HCT116 (cell line): Measurements from ENCODE around the gene GNG13. TPM values are rescaled to one million over a fixed set of nuclear protein-coding genes. Genes with fewer than 3 reads are reported as not detected.

Experiments
- ATAC-seq: fragments of 200-7000 bp; cut with Tn5 transposase; 2 replicates; pipeline ENCODE4 v1.9.1; 2020; ENCODE audit warnings: mild to moderate bottlenecking, moderate library complexity
- BruUV-seq: library from RNA; stranded (reverse); fragments of 400-500 nt; replicated peaks from 2 replicates; lab custom pipeline; 2021; lab: Mats Ljungman, UMichigan
- CTCF ChIA-PET: fragments of 300-600 bp; sonication (Branson Sonifier 250); formaldehyde crosslinking; loops from one replicate; lab custom pipeline; 2021; ENCODE audit warnings: antibody characterized with exemption; lab: Charles Lee
- POLR2A ChIA-PET: fragments of 300-600, 350-600 bp; sonication (Branson Sonifier 250); formaldehyde crosslinking; loops from one replicate; lab custom pipeline; 2021; ENCODE audit warnings: antibody characterized with exemption; lab: Charles Lee
- RAD21 ChIA-PET, 2 experiments: fragments of 300-600 bp; sonication (Branson Sonifier 250); formaldehyde crosslinking; loops; one replicate each; lab custom pipeline; 2023; ENCODE audit warnings: low total read pairs in 2 of 2; ENCODE audit not compliant: uncharacterized antibody in 2 of 2, unreplicated experiment in 2 of 2, low non-redundant PET in 1 of 2; lab: Charles Lee
- DNase-seq: peaks from one replicate; pipeline ENCODE4 v3.0.0-alpha.2; 2010; ENCODE audit warnings: low read depth, low spot score
- H2AFZ ChIP-seq: fragments of 200-600 bp; shearing (Covaris generic), sonication (generic); 2 replicates; pipeline ENCODE4 v1.6.1; 2017; ENCODE audit warnings: low read depth, mixed run types, mixed read lengths, antibody characterized with exemption, low read length; ENCODE audit not compliant: poor library complexity, severe bottlenecking
- H3K27ac ChIP-seq: 2 replicates; pipeline ENCODE4 v1.5.1; 2012; ENCODE audit warnings: low read depth, low read length
- H3K27me3 ChIP-seq: fragments of 200-600 bp; sonication (generic); 2 replicates; pipeline ENCODE4 v1.6.1; 2016; ENCODE audit warnings: mixed run types, low read length, mixed read lengths; ENCODE audit not compliant: insufficient read depth
- H3K36me3 ChIP-seq, 2 experiments: fragments of 200-500 bp in 1 of 2; fragments of 200-600 bp in 1 of 2; sonication (Bioruptor generic) in 1 of 2; sonication (generic) in 1 of 2; 2 replicates each; pipeline versions ENCODE4 v1.5.1 to v1.6.1; 2014 to 2016; ENCODE audit warnings: low read length in 2 of 2, inconsistent platforms in 1 of 2, mixed read lengths in 1 of 2, mixed run types in 1 of 2; ENCODE audit not compliant: insufficient read depth in 2 of 2, control insufficient read depth in 1 of 2
- H3K4me1 ChIP-seq, 2 experiments: fragments of 200-600 bp in 1 of 2; sonication (generic) in 1 of 2; 2 replicates each; pipeline versions ENCODE4 v1.5.1 to v1.6.1; 2012 to 2017; ENCODE audit warnings: low read length in 2 of 2, inconsistent platforms in 1 of 2, mild to moderate bottlenecking in 1 of 2, mixed read lengths in 1 of 2, mixed run types in 1 of 2, moderate library complexity in 1 of 2; ENCODE audit not compliant: insufficient read depth in 2 of 2, control insufficient read depth in 1 of 2
- H3K4me2 ChIP-seq: fragments of 200-600 bp; sonication (generic); 2 replicates; pipeline ENCODE4 v1.6.1; 2017; ENCODE audit warnings: mixed run types, low read length, mixed read lengths
- H3K4me3 ChIP-seq, 2 experiments: fragments of 200-600 bp in 1 of 2; sonication (generic) in 1 of 2; replicated peaks in 1 of 2; 2 replicates each; pipeline ENCODE4 v1.5.1; 2011 to 2016; ENCODE audit warnings: low read length in 2 of 2, control low read depth in 1 of 2, low read depth in 1 of 2, mild to moderate bottlenecking in 1 of 2, mixed read lengths in 1 of 2, mixed run types in 1 of 2
- H3K79me2 ChIP-seq: fragments of 200-600 bp; sonication (generic); 2 replicates; pipeline ENCODE4 v1.6.1; 2017; ENCODE audit warnings: mild to moderate bottlenecking, mixed run types, low read length, moderate library complexity, mixed read lengths; ENCODE audit not compliant: insufficient read depth
- H3K9ac ChIP-seq: fragments of 200-600 bp; sonication (generic); 2 replicates; pipeline ENCODE4 v1.6.1; 2016; ENCODE audit warnings: low read length, mixed read lengths
- H3K9me2 ChIP-seq: fragments of 200-600 bp; sonication (generic), shearing (Covaris generic); 2 replicates; pipeline ENCODE4 v1.6.1; 2017; ENCODE audit warnings: mixed run types, mild to moderate bottlenecking, moderate library complexity; ENCODE audit not compliant: insufficient read depth
- H3K9me3 ChIP-seq, 2 experiments: fragments of 200-500 bp in 1 of 2; fragments of 200-600 bp in 1 of 2; sonication (Bioruptor generic) in 1 of 2; sonication (generic) in 1 of 2; 2 replicates each; pipeline ENCODE4 v1.6.1; 2014 to 2017; ENCODE audit warnings: low read length in 2 of 2, mixed read lengths in 2 of 2, inconsistent platforms in 1 of 2, low read depth in 1 of 2, mild to moderate bottlenecking in 1 of 2, mixed run types in 1 of 2, moderate library complexity in 1 of 2; ENCODE audit not compliant: control insufficient read depth in 1 of 2, insufficient read depth in 1 of 2
- H4K20me1 ChIP-seq: fragments of 200-600 bp; sonication (generic), shearing (Covaris generic); 2 replicates; pipeline ENCODE4 v1.6.1; 2017; ENCODE audit warnings: mixed run types, mild to moderate bottlenecking, moderate library complexity; ENCODE audit not compliant: insufficient read depth
- CBX3 ChIP-seq: IDR thresholded peaks from 2 replicates; pipeline ENCODE4 v1.6.1; 2012; ENCODE audit warnings: low read depth
- CEBPB ChIP-seq: IDR thresholded peaks from 2 replicates; pipeline ENCODE4 v1.6.1; 2012; ENCODE audit warnings: low read depth
- EGR1 ChIP-seq: IDR thresholded peaks from 2 replicates; pipeline ENCODE4 v1.6.1; 2012; ENCODE audit warnings: low read depth
- ELF1 ChIP-seq: IDR thresholded peaks from 2 replicates; pipeline ENCODE4 v1.6.1; 2012; ENCODE audit warnings: low read depth, borderline replicate concordance
- EZH2 ChIP-seq: fragments of 200-600 bp; sonication (generic); IDR thresholded peaks from 2 replicates; pipeline ENCODE4 v1.6.1; 2017; ENCODE audit warnings: antibody characterized with exemption, mixed run types
- EZH2phosphoT487 ChIP-seq: fragments of 200-600 bp; IDR thresholded peaks from 2 replicates; pipeline ENCODE4 v1.6.1; 2018; ENCODE audit warnings: antibody characterized with exemption, borderline replicate concordance
- FOSL1 ChIP-seq: IDR thresholded peaks from 2 replicates; pipeline ENCODE4 v1.6.1; 2012; ENCODE audit warnings: low read depth
- JUND ChIP-seq: IDR thresholded peaks from 2 replicates; pipeline ENCODE4 v1.6.1; 2012
- POLR2A ChIP-seq: IDR thresholded peaks from 2 replicates; pipeline ENCODE4 v1.7.0; 2011; ENCODE audit warnings: borderline replicate concordance; ENCODE audit not compliant: insufficient read depth, insufficient read length; ENCODE audit errors: extremely low read depth
- POLR2AphosphoS5 ChIP-seq: IDR thresholded peaks from 2 replicates; pipeline ENCODE4 v1.6.1; 2011; ENCODE audit warnings: mild to moderate bottlenecking, low read depth, low read length, moderate library complexity
- RAD21 ChIP-seq: IDR thresholded peaks from 2 replicates; pipeline ENCODE4 v1.6.1; 2012; ENCODE audit warnings: low read depth, mild to moderate bottlenecking
- SIN3A ChIP-seq: IDR thresholded peaks from 2 replicates; pipeline ENCODE4 v1.6.1; 2012; ENCODE audit warnings: low read depth
- SP1 ChIP-seq: IDR thresholded peaks from 2 replicates; pipeline ENCODE4 v1.6.1; 2012; ENCODE audit warnings: low read depth
- YY1 ChIP-seq: IDR thresholded peaks from 2 replicates; pipeline ENCODE4 v1.6.1; 2011; ENCODE audit warnings: low read length, low read depth, moderate library complexity, mild to moderate bottlenecking; ENCODE audit not compliant: insufficient replicate concordance; ENCODE audit errors: extremely low read depth
- ZFX ChIP-seq: fragments of 450-650 bp; IDR thresholded peaks from 2 replicates; pipeline ENCODE4 v1.6.1; 2017
- ZNF274 ChIP-seq: fragments of 200-500 bp; sonication (Bioruptor generic); IDR thresholded peaks from 2 replicates; pipeline ENCODE4 v1.6.1; 2014; ENCODE audit warnings: mild to moderate bottlenecking, low read depth, low read length, inconsistent platforms
- intact Hi-C: fragments of 100-400 bp; cut with micrococcal nuclease; formaldehyde crosslinking; loops from 2 replicates; pipeline ENCODE4 v1.10.0; 2022
- total RNA-seq: library from RNA; stranded (reverse); gene quantifications from one replicate; pipeline ENCODE4 v1.2.1, GENCODE V29; 2021; ENCODE audit not compliant: unreplicated experiment
- TF ChIP-seq, protein P1 (sequence below), 3 experiments: fragments of 200-600 bp in 1 of 3; sonication (generic) in 1 of 3; IDR thresholded peaks in 2 of 3; conservative IDR thresholded peaks in 1 of 3; 2 replicates each; pipeline ENCODE4 v1.5.1; 2012 to 2017; ENCODE audit warnings: low read depth in 2 of 3, low read length in 2 of 3, antibody characterized with exemption in 1 of 3, borderline replicate concordance in 1 of 3, control low read depth in 1 of 3, mild to moderate bottlenecking in 1 of 3, mixed read lengths in 1 of 3, mixed run types in 1 of 3, moderate library complexity in 1 of 3; ENCODE audit not compliant: insufficient read depth in 1 of 3
- TF ChIP-seq, protein P2 (sequence below): IDR thresholded peaks from 2 replicates; pipeline ENCODE4 v1.6.1; 2011; ENCODE audit warnings: mild to moderate bottlenecking, low read length, moderate library complexity; ENCODE audit not compliant: insufficient replicate concordance; ENCODE audit errors: extremely low read depth
- TF ChIP-seq, protein P3 (sequence below): IDR thresholded peaks from 2 replicates; pipeline ENCODE4 v1.6.1; 2012; ENCODE audit warnings: low read depth
- TF ChIP-seq, protein P4 (sequence below): IDR thresholded peaks from 2 replicates; pipeline ENCODE4 v1.6.1; 2012

The GNG13 gene
- total RNA-seq, 1 experiment from 2014 or later, result not detected

DNA sequence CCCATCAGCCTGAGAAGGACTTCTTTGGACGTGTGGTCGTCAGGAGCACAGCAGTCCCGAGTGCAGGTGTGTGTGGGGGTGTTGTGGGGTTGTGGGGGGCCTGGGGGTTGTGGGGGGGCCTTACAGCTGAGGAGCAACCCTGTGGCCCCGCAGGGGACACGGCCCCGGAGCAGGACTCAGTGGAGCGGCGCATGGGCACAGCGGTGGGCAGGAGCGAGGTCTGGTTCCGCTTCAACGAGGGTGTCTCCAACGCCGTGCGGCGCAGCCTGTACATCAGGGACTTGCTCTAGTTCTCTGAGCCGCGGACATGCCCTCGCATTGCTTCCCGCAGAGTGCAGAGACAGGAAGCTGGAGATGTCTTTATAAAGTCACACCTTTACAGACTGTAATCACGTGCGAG lies 2.8 kb downstream of the GNG13 start:
- no peak overlapping the region for H2AFZ ChIP-seq
- no peak for ATAC-seq
- H3K4me3 ChIP-seq, result no peak overlapping the region
- 0 out of 2 replicates have a peak, but pooled peaks cover 2% of the 10 kb centered on the region for H3K79me2 ChIP-seq
- H3K9ac ChIP-seq, result no peak overlapping the region
- no peaks in the 10 kb centered on the region for H3K36me3 ChIP-seq
- TF ChIP-seq, protein P1, sequence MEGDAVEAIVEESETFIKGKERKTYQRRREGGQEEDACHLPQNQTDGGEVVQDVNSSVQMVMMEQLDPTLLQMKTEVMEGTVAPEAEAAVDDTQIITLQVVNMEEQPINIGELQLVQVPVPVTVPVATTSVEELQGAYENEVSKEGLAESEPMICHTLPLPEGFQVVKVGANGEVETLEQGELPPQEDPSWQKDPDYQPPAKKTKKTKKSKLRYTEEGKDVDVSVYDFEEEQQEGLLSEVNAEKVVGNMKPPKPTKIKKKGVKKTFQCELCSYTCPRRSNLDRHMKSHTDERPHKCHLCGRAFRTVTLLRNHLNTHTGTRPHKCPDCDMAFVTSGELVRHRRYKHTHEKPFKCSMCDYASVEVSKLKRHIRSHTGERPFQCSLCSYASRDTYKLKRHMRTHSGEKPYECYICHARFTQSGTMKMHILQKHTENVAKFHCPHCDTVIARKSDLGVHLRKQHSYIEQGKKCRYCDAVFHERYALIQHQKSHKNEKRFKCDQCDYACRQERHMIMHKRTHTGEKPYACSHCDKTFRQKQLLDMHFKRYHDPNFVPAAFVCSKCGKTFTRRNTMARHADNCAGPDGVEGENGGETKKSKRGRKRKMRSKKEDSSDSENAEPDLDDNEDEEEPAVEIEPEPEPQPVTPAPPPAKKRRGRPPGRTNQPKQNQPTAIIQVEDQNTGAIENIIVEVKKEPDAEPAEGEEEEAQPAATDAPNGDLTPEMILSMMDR (IDR thresholded peaks at IDR 0.05 in 2 of 3, conservative IDR thresholded peaks at IDR 0.05 in 1 of 3; ENCODE audit: borderline replicate concordance in 1 of 3, insufficient read depth in 1 of 3, low read depth in 2 of 3, low read length in 2 of 3), result no peak
- TF ChIP-seq ZFX (no peak), EZH2phosphoT487 (no peak), POLR2AphosphoS5 (no peak), CBX3 (no peak), EZH2 (no peak), SP1 (no peak), EGR1 (no peak), ZNF274 (no peak), ELF1 (no peak), CEBPB (no peak), SIN3A (no peak), YY1 (no peak), RAD21 (no peak), POLR2A (no peak), FOSL1 (no peak), JUND (no peak)
- TF ChIP-seq, protein P2, sequence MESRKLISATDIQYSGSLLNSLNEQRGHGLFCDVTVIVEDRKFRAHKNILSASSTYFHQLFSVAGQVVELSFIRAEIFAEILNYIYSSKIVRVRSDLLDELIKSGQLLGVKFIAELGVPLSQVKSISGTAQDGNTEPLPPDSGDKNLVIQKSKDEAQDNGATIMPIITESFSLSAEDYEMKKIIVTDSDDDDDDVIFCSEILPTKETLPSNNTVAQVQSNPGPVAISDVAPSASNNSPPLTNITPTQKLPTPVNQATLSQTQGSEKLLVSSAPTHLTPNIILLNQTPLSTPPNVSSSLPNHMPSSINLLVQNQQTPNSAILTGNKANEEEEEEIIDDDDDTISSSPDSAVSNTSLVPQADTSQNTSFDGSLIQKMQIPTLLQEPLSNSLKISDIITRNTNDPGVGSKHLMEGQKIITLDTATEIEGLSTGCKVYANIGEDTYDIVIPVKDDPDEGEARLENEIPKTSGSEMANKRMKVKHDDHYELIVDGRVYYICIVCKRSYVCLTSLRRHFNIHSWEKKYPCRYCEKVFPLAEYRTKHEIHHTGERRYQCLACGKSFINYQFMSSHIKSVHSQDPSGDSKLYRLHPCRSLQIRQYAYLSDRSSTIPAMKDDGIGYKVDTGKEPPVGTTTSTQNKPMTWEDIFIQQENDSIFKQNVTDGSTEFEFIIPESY, result no peak
- TF ChIP-seq, protein P3, sequence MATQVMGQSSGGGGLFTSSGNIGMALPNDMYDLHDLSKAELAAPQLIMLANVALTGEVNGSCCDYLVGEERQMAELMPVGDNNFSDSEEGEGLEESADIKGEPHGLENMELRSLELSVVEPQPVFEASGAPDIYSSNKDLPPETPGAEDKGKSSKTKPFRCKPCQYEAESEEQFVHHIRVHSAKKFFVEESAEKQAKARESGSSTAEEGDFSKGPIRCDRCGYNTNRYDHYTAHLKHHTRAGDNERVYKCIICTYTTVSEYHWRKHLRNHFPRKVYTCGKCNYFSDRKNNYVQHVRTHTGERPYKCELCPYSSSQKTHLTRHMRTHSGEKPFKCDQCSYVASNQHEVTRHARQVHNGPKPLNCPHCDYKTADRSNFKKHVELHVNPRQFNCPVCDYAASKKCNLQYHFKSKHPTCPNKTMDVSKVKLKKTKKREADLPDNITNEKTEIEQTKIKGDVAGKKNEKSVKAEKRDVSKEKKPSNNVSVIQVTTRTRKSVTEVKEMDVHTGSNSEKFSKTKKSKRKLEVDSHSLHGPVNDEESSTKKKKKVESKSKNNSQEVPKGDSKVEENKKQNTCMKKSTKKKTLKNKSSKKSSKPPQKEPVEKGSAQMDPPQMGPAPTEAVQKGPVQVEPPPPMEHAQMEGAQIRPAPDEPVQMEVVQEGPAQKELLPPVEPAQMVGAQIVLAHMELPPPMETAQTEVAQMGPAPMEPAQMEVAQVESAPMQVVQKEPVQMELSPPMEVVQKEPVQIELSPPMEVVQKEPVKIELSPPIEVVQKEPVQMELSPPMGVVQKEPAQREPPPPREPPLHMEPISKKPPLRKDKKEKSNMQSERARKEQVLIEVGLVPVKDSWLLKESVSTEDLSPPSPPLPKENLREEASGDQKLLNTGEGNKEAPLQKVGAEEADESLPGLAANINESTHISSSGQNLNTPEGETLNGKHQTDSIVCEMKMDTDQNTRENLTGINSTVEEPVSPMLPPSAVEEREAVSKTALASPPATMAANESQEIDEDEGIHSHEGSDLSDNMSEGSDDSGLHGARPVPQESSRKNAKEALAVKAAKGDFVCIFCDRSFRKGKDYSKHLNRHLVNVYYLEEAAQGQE, result no peak
- TF ChIP-seq, protein P4, sequence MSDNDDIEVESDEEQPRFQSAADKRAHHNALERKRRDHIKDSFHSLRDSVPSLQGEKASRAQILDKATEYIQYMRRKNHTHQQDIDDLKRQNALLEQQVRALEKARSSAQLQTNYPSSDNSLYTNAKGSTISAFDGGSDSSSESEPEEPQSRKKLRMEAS, result no peak
- TF ChIP-seq, all 23 proteins: peak for 0
- ChIA-PET RAD21 (no interaction called here), POLR2A (no interaction called here), CTCF (no interaction called here)
- peaks cover 17 to 52% of the 10 kb centered on the region in 2 experiments for H3K4me1 ChIP-seq
- DNase-seq, result no peak
- no TSS peak for BruUV-seq
- intact Hi-C loops, result no loop called here
- H3K27ac ChIP-seq, result no peak overlapping the region; the same call in 1 of the 2 replicates
- H4K20me1 ChIP-seq, result no peaks in the 10 kb centered on the region
- H3K9me2 ChIP-seq, result no peaks in the 10 kb centered on the region
- no peaks in the 10 kb centered on the region for H3K9me3 ChIP-seq
- H3K27me3 ChIP-seq, result no peaks in the 10 kb centered on the region
- H3K4me2 ChIP-seq, result no peak overlapping the region
